Mesothelial cell of epicardium (in vitro differentiated cells): ENCODE results near the gene TMEM39B. TPM values are rescaled to one million over a fixed set of nuclear protein-coding genes. Genes with fewer than 3 reads are reported as not detected.
"Not testable (repeated sequence)": the region's sequence is repeated elsewhere in the genome, so short reads cannot be mapped to it uniquely, and the experiment has no call there.

Experiments used
- DNase-seq, 2 experiments: peaks; one replicate each; pipeline ENCODE4 v3.0.0; 2021; ENCODE audit warnings: low spot score in 2 of 2; ENCODE audit not compliant: unreplicated experiment in 2 of 2
- H3K27ac Mint-ChIP-seq: 2 replicates; pipeline ENCODE4 v1.8.0; 2021; ENCODE audit warnings: mixed read lengths
- H3K27me3 Mint-ChIP-seq: 2 replicates; pipeline ENCODE4 v1.8.0; 2021; ENCODE audit warnings: low read depth, mixed read lengths
- H3K36me3 Mint-ChIP-seq: 2 replicates; pipeline ENCODE4 v1.8.0; 2021; ENCODE audit warnings: mixed read lengths
- H3K4me1 Mint-ChIP-seq: 2 replicates; pipeline ENCODE4 v1.8.0; 2021; ENCODE audit warnings: mixed read lengths
- H3K4me3 Mint-ChIP-seq: 2 replicates; pipeline ENCODE4 v1.8.0; 2021; ENCODE audit warnings: mild to moderate bottlenecking, moderate library complexity, mixed read lengths
- H3K9me3 Mint-ChIP-seq: 2 replicates; pipeline ENCODE4 v1.8.0; 2021; ENCODE audit warnings: mixed read lengths
- CTCF ChIP-seq: fragments of 200-600 bp; sonication (generic); IDR thresholded peaks from one replicate; pipeline ENCODE4 v1.5.0; 2021; ENCODE audit warnings: antibody characterized with exemption; ENCODE audit not compliant: unreplicated experiment
- total RNA-seq: library from RNA; stranded (reverse); gene quantifications from 3 replicates; pipeline ENCODE4 v1.2.1, GENCODE V29; 2021

TMEM39B gene
- total RNA-seq, 1 donor from 2014 or later = 23.5 TPM

- Mint-ChIP-seq H3K4me1 (peaks cover 23% of the 10 kb centered on the region), H3K27me3 (no peaks in the 10 kb centered on the region), H3K27ac (no peak overlapping the region), H3K4me3 (no peak overlapping the region), H3K9me3 (no peaks in the 10 kb centered on the region), H3K36me3 (no peaks in the 10 kb centered on the region)
- TF ChIP-seq CTCF = no peak
- DNase-seq = no peak
Measured at GRCh38 chr1:32111040-32111623, 38.4 kb downstream of the TMEM39B start.

GRCh38 chr1:32111789-32112188, 39.0 kb downstream of the TMEM39B start:
- Mint-ChIP-seq H3K27ac (no peak overlapping the region), H3K36me3 (no peaks in the 10 kb centered on the region), H3K4me1 (peaks cover 23% of the 10 kb centered on the region), H3K4me3 (no peak overlapping the region), H3K27me3 (no peaks in the 10 kb centered on the region), H3K9me3 (no peaks in the 10 kb centered on the region)
- TF ChIP-seq CTCF = no peak
- DNase-seq = no peak

- Mint-ChIP-seq H3K4me1 (peaks cover 23% of the 10 kb centered on the region), H3K36me3 (no peaks in the 10 kb centered on the region), H3K4me3 (no peak overlapping the region), H3K9me3 (no peaks in the 10 kb centered on the region), H3K27ac (no peak overlapping the region), H3K27me3 (no peaks in the 10 kb centered on the region)
- DNase-seq = no peak
- no peak for TF ChIP-seq CTCF
Measured at GRCh38 chr1:32112806-32113375, 40.2 kb downstream of the TMEM39B start.

GRCh38 chr1:32113436-32113835, 40.7 kb downstream of the TMEM39B start:
- not testable (repeated sequence) for H3K27ac Mint-ChIP-seq, DNase-seq, H3K4me3 Mint-ChIP-seq, H3K36me3 Mint-ChIP-seq, H3K9me3 Mint-ChIP-seq, H3K27me3 Mint-ChIP-seq
- peaks cover 23% of the 10 kb centered on the region for H3K4me1 Mint-ChIP-seq

- peaks cover 13% of the 10 kb centered on the region for H3K4me1 Mint-ChIP-seq
- no peak overlapping the region for H3K27ac Mint-ChIP-seq
- no peaks in the 10 kb centered on the region for H3K27me3 Mint-ChIP-seq
- no peak for DNase-seq
- no peaks in the 10 kb centered on the region for H3K36me3 Mint-ChIP-seq
- H3K4me3 Mint-ChIP-seq = no peak overlapping the region
- TF ChIP-seq CTCF = no peak
- no peaks in the 10 kb centered on the region for H3K9me3 Mint-ChIP-seq
Measured at GRCh38 chr1:32114420-32114819, 41.7 kb downstream of the TMEM39B start.

GRCh38 chr1:32115496-32115895, 42.8 kb downstream of the TMEM39B start:
- no peaks in the 10 kb centered on the region for H3K27me3 Mint-ChIP-seq
- no peaks in the 10 kb centered on the region for H3K36me3 Mint-ChIP-seq
- DNase-seq = no peak
- H3K27ac Mint-ChIP-seq = no peak overlapping the region
- peaks cover 13% of the 10 kb centered on the region for H3K4me1 Mint-ChIP-seq
- H3K9me3 Mint-ChIP-seq = no peaks in the 10 kb centered on the region
- H3K4me3 Mint-ChIP-seq = no peak overlapping the region
- no peak for TF ChIP-seq CTCF
